HG02840 (cell line): ENCODE measurements around the gene YWHAH.

Source experiments
- ATAC-seq: cut with Tn5 transposase; IDR thresholded peaks from one replicate; pipeline ENCODE4 v1.9.1; 2021; ENCODE audit warnings: mild to moderate bottlenecking, moderate library complexity, moderate number of reproducible peaks; ENCODE audit not compliant: unreplicated experiment, low FRiP score

YWHAH gene

DNA sequence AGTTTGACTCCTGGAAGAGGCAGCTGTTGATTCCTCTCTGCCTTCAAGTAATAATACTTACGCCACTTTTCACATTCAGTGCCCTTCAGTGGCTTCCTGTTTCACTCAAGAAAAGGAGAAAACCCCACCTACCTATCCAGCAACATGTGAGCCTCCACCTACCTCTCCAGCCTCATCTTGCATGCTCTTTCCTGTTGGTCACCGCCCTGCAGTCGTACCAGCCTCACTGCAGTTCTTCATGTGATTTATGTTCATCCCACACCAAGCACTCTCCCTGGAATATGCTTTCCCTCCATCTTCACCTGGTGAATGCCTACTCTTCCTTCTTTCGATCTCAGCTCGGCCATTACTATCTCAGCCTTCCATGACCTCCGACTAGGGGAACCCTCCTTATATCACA lies 21.8 kb upstream of the YWHAH start:
- ATAC-seq: no peak

DNA sequence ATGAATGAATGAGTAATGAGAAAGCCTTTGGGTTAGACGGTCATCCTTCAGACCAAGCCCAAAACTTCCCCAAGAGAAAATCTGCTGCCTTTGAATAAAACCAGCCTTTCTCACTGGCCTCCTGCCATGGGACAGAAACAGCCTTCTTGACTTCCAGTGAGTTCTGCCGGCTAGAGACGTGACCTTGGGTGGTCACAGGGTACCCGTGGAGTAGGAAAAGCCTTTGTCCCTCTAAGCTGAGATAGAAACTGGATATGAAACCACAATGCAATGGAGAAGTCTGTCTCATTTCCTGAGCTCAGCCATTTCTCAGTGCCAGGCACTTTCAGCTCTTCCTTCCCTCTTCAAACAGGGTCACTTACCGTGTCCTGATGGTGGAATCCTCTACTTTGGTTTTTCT lies 21.2 kb upstream of the YWHAH start:
- no peak for ATAC-seq

DNA sequence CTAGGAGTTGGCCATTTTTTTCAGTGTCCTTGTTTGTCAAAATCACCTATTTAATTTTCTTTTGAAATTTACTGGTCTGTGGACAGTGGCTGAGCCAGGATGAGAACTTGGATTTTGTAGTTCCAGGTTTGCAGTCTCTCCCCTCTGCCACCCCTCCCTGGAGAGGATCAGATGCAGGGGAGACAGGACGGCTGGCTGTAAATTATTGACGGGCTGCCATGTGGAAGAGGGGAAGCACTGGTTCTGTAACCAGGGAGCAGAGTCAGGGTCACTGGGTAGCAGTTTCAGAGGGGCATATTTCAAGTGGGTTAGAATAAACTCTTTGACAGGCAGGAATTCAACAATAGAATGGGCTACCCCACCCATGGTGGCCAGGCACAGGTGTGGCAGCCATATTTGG lies 20.6 kb upstream of the YWHAH start:
- no peak for ATAC-seq

DNA sequence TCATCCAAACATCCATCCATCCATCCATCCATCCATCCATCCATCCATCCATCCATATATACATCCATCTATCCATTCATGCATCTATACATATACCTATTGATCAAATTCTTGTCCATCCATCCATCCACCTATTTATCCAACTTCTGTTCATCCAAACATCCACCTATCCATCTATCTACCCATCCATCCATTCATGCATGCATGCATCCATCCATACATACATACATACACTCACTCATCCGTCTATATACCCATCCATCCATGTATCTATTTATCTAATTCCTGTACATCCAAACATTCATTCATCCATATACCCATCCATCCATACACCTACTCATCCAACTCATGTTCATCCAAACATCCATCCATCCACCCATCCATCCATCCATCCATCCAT lies 19.3 kb upstream of the YWHAH start:
- ATAC-seq: no peak

DNA sequence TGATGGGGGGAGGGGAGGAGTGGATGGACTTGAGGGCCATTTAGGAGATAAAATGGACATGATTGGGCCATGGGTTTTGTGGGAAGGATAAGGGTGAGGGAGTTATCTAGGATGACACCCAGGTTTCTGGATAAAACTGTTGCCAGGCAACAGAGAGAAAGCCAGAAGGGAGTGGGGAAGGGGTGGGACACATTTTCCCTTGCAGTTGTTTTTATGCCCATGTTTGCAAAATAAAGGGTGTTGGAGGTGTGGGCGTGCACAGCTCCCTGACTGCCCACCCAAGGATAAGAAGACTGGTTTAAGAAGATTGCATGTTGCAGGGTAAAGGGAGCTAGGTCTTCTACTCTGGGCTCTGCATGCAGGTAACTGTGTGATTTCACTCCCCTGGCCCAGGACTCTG lies 18.3 kb upstream of the YWHAH start:
- no peak for ATAC-seq

DNA sequence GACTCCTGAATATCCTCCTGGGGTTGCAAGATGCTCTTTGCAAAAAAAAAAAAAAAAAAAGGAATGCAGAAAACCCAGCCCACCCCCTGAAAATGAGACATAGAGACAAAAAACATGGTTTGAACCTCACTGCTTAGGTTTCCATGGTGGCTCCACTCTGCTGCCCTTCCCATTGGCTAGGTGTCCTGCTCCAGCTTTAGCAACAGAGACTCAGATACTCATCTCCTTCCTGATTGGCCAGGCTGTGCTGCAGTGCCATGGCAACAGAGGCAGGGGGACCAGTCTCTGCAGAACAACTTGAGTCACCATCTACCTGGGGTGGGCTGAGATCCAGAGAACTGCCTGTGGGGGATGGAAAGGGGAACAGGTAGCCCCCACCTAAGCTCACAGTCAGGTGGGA lies 17.4 kb upstream of the YWHAH start:
- ATAC-seq: no peak

DNA sequence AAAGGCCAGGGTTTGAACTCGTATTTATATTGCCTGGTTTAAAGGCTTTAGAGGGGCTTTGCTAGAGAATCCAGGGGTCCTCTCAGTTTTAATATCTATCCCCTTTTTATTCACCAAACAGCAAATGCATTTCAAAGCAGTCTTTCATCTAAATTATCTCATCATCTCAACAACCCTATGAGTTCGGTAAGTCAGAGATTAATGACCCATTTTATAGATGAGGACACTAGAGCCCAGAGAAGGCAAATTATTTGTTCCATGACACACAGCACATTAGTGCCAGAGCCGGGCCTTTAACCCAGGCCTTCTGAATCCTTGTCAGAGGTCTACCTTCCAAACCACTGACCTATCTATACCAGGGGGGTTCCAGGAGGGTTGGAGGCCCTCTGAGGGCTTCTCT lies 16.8 kb upstream of the YWHAH start:
- no peak for ATAC-seq

DNA sequence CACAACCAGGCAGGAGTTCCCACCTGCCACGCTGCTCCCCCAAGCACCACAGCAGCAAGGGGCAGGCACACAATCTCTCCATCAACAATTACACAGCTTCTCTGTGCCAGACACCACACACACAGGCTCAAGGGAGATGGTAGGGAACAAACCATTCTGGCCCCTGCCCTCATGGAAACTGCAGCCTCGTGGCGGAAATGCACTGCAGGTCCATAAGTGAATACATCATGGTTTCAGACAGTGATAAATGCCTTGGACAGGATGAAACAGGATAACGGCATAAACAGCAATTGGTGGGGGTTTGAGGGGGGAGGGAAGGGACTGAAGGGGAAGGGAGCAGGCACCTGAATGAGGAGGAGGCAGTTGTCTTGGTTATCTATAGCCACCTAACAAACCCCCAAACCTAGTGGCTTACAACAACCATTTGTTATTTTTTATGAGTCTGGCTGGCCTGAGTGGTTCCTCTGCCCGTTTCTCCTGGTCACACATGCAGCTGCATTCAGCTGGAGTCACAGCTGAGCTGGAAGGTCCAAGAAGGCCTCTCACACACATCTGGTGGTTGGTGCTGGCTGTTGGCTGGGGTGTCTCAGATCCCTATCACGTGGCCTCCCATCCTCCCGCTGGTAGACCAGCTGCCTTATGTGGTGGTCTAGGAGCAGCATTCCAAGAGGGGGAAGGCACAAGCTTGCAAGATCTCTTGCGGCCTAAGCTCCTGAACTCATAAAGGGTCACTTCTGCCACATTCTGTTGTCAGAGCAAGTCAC lies 15.0 kb upstream of the YWHAH start:
- no peak for ATAC-seq

DNA sequence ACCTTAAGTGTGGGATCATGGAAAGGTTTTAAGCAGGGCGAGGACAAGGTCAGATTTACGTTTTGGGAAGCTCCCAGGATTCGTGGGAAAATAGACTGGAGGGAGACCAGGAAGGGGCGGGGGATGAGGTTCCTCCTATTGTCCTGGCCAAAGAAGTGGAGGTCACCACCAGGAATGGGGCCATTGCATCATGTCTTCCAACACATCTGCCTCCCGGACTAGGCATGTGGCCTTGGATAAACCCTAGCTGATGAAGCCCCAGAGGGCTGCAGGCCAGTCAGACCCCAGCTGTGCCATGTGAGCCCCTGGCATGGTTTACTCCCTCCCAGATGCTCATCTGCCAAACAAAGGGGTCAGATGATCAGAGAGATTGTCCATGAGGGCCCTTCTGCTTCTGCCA lies 11.5 kb upstream of the YWHAH start:
- ATAC-seq: no peak

DNA sequence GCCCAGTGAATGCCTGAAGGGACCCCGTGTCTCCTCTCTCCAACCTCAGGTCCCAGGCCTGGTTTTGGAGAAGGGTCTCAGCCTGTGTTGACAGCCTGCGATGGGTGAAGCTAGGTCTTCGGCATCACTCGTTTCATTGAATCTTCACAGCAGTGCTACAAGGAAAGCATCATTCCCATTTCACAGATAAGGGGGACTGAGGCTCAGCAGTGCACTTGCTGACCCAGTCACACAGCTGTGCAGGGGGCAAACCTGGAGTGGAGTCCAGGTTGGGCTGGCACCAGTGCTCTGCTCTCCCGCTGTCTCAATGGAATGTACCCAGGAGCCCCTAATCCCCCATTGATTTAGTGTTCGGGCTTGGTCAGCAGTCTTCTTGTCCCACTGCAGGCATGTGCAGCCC lies 10.9 kb upstream of the YWHAH start:
- ATAC-seq: no peak

DNA sequence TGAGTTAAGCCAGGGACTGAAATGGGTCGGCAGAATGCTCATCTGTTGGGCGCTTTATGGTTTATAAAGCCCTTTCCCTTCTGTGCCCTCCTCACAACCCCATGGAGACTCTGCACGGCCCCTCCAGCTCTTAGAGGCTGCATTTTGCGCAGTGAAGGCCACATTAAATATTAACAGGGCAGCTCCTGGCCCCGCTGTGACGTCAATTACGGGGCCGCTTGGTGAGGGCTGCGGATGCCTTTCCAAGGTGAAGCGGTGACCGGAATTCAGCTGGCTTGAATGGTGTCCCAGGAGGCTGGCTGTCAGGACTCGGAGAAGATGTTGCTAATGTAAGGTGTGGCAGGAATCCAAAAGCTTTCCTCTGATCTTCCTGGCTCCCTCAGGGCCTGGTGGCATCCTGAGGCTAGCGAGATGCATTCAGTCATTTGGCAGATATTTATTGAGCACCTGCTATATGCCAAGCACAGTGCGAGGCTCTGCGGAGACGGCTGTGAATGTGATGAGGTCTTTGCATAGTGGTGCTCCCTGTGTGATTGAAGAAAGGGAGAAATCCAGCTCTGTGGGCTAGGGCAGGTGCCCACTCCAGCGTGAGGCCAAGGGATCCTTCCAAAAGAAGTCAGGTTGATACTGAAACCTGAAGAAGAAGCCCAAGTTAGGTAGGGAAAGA lies 10.4 kb upstream of the YWHAH start:
- no peak for ATAC-seq

DNA sequence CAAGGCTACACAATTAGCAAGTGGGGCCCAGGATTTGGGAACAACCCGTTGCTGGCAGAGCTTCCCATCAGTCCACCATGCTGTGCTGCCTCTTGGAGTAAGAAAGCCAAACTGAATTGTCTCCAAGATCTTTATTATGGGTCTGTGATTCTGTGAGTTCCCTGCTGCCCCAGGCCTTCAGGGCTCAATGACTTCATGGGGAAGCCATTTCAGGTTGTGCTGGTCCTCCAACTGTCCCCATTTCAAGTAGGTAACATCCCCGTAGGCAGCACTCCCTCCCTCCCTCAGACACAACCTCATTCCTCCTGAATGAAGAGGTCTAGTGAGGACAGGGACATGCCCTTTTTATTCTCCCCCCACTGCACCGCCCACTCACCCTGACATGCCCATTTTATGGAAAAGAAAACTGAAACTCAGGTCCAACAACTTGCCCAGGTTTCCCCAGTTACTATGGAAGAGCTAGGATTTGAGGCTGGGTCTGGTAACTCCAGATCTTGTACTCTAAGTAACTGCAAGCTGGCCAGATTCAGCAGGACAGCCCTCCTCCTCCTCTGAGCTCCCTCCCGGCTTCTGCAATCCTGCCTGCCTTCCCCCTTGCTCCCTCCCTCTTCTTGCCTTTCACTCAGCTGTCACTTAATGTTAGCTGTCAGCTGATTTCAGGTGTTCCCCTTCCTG lies 8.2 kb upstream of the YWHAH start:
- no peak for ATAC-seq

DNA sequence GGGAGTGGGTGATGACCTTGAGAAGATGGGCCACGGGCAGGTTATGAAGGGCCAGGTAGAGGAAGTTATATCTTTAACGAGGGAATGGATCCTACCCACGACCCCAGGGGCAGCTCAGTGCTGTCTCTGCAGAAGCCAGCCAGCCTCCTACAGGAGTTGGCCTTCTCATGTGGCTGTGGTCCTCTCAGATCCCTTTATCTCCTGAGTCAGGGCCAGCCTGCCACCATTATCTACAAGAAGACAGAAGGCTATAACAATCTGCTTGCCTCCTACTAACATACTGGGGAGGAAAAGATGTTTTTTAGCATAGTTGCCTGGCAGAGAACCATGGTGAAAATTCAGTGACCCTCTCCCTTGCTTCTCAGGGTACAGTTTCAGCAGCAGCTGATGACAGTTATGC lies 7.0 kb upstream of the YWHAH start:
- no peak for ATAC-seq

DNA sequence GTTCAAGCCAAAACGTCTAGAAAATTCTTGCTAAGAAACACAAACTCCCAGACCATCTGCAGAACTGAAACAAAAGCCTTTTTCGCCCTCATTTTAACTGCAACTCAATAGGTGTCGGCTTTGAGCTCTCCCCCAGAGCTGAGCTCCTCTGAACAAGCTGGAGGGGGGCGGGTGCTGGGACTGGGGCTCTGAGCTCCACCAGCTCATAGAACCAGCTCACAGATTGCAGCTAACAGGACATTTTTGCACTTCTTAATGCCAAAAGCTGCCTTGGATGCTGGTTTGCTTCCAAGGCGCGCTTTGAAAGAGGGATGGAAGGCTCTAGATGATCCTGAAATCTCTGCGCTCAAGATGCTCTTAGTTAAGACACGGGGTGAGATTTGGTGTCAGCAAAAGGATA lies 6.0 kb upstream of the YWHAH start:
- ATAC-seq: no peak

DNA sequence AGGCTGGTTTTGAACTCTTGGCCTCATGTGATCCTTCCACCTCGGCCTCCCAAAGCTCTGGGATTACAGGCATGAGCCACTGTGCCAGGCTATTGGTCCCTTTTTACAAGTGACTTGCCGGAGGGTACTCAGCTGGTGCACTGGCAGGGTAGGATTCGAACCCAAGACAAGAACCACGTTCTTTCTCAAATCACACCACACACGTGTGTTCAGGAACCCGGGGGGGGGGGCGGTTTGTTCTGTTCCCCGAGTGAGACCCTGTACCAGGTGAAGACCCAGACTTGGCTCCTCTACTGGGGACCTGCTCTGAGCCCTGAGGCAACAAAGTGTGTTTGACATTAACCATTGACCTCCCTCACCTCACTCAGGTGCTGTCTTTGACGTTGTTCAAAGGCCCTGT lies 3.8 kb upstream of the YWHAH start:
- no peak for ATAC-seq

DNA sequence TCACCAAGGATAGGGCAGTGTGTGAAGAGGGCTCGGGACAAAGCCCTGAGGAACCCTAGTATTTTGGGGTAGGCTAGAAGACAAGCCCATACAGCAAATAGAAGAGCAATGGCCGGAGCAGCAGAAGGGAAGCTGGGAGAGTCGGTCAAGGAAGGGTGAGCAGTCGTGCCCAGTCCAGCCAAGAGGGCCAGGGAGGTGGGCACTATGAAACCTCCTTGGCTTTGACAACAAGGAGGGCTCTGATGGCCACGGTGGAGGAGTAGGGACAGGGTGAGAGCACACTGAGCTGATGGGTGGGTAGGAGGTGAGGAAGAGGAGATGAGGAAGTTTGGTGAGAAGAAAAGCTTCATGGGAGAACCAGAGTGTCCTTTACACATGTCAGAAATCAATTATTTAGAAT lies 2.2 kb upstream of the YWHAH start:
- ATAC-seq: no peak

DNA sequence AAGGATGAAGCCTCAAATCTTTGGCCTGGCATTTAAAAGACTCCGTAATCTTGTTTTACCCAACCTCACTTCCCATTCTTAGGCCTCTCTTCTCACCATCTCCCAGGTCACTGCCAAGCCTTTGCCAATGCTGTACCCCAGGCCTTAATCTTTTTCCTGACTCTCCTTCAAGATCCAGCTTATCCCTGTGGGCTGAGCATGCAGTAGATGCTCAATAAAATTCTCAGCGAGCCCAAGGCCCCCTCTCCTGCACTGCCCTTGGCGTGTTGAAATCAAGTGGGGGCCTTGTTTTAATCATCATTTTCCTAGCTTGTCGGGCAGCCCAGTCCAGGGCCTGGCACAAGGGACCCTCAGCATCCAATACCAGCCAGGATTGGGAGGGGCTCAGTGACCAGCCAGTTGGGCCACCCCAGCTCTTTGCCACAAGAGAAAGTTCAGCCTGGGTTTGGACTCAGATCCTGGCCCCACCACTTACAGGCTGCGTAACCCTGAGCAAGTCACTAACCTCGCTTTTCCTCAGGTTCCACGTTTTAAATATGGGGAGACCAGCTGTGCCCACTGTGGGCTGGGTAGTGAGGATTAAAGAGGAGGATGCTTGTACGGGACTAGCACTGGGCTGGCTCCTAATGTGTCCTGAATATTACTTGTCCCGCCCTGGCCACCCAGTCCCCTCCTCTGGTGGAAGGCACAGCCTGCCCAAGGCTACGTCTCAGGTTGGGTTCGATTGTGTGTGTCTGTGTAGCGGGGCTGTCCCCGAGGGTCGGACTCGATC lies 943 bp upstream of the YWHAH start:
- ATAC-seq: no peak

DNA sequence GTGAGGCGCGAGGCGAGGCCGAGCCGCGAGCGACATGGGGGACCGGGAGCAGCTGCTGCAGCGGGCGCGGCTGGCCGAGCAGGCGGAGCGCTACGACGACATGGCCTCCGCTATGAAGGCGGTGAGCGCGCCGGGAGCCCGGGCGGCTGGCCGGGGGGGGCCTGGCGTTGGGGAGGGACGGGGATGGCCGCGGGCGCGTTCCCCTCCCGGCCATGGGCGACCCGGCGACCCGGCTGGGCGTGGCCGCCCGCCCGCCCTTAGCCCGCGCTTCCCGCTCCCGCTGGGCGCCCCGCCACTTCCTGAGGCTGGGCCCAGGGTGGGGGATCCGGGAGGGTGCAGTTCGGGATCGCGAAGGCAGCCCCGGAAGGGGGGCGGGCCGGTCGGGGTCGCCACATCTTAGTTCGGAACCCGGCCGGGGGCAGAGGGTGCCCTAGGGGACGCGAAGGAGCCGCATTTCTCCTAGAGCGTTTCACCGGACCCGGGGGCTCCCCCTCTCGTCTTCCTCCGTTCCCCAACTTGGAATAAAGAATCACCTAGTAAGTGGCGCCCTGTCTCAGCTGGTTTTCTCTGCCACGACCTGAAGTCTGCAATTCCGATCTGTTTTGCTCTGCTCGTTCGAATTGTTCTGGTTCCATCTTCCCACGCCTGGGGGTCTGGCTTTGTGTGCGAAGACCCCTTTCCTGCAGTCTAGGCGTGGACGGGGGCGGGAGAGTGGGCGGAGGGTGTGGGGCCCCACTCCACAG lies 536 bp downstream of the YWHAH start:
- peak; percentile 24 for ATAC-seq

DNA sequence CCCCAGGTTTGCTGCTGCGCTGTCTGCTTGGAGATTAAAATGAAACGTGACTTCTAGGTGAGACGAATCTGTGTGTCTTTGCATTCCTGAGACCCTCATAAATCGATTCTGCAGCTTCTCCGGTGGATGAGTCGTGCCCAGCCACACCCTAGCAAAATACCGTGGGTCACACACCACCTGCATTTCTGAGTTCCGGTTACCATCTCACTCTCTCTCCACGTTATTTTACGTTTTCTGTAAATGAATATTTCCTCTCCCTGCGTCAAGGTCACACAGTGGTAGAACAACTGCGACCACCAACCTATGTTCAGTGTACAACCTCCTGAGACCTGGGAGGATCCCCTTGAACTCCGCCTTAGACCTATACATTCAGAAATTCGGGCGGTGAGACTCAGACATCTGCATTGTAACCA lies 1.1 kb downstream of the YWHAH start:
- ATAC-seq: no peak

DNA sequence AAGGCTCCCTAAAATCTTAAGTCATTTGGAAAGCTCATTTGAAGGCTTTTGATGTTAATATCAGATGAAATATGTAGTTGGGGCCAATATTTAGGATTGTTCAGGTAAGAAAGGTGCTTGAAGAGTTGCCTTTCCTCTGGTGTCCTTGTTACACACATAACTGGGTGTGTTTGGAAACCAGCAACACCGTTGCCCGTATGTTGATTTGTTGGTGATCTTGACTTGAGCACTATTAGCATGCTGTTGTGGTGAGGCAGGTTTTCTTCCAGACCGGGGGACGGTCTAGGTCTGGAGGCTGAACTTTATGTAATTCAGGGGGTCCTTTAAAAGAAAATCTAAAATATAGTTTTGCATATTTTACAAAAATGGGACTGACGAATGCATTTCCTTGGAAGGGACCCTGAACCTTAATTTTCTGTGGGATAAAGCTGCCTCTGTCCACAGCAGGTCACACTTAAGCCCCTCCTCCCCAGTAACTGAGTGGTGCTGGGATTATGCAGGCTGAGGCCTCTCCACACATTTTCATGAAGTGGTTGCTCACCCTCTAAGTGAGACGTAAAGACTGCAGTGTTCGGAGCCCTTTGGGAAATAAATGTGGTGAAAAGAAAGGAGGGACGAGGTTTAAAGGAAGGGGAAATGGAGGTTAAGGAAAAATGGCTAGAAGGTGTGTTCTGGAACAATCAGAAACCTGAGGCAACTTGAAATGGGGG lies 1.8 kb downstream of the YWHAH start:
- no peak for ATAC-seq
